Measurements from ENCODE around the gene SLC44A3. TPM values are rescaled to one million over a fixed set of nuclear protein-coding genes. Genes with fewer than 3 reads are reported as not detected.

SLC44A3 gene, protein sequence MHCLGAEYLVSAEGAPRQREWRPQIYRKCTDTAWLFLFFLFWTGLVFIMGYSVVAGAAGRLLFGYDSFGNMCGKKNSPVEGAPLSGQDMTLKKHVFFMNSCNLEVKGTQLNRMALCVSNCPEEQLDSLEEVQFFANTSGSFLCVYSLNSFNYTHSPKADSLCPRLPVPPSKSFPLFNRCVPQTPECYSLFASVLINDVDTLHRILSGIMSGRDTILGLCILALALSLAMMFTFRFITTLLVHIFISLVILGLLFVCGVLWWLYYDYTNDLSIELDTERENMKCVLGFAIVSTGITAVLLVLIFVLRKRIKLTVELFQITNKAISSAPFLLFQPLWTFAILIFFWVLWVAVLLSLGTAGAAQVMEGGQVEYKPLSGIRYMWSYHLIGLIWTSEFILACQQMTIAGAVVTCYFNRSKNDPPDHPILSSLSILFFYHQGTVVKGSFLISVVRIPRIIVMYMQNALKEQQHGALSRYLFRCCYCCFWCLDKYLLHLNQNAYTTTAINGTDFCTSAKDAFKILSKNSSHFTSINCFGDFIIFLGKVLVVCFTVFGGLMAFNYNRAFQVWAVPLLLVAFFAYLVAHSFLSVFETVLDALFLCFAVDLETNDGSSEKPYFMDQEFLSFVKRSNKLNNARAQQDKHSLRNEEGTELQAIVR
- total RNA-seq: 0.91 TPM in 1 of 2 replicates, not detected in the other

GRCh38 chr1:94819945-94820746 is at the start of gene SLC44A3:
Gene SLC44A3 (plus strand): TSS chr1:94820357. CDS start chr1:94820452, 95 bp downstream.

DNA sequence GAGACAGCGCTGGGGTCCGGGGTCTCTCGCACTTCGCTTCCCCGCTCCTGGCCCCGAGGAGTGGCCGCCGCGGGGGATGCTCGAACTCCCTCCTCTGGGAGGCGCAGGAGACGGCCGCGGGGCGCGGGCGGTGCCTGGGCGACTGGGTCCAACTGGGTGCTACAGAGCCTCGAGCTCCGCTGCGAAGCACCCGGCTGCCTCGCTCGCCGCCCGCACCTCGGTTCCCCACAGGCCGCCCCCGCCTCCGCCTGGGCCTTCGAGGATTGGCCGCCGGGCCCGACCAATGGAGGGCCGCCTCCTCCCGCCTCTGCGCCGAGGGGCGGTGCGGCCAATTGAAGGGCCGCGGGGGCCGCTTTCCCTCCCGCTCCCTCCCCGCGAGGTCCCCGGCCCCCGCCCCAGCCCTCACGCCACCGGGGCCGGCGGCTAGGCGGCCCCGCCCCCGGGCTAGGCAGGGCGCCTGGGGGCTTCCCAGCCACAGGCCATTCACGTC is 106.8 kb downstream of the SLC44A3 start, which contains the start of gene CNN3:
CNN3 (minus strand) TSS at position 196 of the 490 bp plus-strand sequence. CDS start 216 bp downstream, outside the sequence.

Other genes starting within 250 kb of the SLC44A3 start
- 177 and 258 TPM in 2 replicates for gene CNN3, start 106.8 kb downstream of the SLC44A3 start, total RNA-seq